NCI-H146 treated with DMSO at 0.1 percent for 48 hours (cell line): ENCODE measurements around the gene ANKRD10.

Source experiments
- DNase-seq: peaks from one replicate; lab custom pipeline; 2025; ENCODE audit not compliant: unreplicated experiment; lab: John Stamatoyannopoulos, UW

The ANKRD10 gene

DNA sequence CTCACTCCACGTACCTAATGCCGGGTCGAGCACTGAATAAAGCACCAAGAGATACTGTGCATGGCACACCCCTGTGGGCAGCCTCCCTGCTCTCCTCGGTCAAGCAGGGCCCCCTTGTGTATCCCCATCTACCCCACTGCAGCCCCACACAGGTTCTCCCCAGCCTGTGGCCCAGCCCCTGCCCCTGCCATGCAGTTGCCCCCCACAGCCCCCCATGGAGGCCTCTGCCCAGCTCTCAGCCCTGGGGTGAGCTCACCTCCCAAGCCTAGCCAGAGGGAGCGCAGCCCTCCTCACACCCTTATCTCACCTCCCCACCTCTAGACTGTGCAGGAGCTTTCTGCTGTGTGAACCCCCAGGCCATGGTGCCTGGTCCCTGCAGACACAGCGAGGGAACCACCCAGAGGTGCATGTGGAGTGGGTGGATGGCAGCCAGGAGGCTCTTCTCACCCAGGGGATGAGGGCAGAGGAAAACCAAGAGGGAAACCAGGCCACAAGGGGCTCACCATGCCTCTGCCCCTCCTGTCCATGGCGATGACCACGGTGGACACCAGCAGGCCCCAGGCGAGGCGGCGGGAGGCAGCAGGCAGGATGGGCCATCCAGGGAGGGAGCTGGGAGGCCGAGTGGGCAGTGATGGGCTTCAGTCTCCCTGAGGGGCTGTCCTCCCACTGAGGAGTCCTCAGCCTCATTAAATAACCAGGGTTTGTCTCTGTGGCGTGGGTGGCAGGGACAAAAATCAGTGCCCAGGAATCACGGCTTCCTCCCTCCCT, 83.2 kb downstream of the ANKRD10 start:
- no peak for DNase-seq

DNA sequence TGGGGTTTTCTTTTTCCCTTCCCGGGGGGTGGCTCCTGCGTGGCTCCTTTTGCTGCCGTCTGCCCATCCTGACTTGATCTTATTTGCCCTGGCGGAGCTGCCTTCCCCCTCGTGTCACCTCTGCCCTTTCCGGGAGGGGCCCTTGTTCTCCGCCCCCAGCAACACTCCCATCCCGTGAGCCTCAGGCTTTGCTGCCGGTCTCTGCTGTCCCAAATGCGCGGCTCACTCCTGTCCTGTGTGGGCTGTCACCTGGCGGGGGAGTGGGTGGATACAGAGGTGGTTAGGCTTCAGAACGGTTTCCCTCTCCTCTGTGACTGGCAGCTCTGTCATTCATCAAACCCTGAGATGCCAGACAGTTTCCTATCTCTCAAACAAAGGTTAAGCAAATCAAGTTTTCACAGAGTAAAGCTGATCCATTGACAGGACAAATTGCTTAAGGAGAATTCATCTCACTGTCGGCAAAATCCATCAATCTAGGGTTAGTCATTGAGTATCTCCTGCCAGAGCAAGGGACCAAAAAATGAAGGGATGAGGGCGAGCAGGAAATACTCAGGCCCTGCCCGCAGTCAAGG, 84.0 kb downstream of the ANKRD10 start:
- no peak for DNase-seq

DNA sequence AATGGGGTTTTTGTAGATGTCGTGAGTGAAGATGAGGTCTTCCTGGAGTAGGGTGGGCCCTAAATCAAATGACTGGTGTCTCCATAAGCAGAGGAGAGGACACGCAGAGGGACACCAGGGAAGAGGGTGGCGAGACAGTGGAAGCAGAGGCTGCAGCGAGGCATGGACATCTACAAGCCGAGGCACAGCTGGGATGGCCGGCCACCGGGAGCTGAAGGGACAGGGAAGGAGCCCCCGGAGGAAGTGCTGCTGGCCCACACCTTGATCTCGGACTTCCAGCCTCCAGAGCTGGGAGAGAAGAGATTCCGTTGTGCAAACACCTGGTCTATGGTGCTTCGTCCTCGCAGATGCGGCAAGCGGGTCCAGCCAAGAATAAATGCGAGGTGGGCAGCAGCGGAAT, 84.5 kb downstream of the ANKRD10 start:
- DNase-seq: no peak

DNA sequence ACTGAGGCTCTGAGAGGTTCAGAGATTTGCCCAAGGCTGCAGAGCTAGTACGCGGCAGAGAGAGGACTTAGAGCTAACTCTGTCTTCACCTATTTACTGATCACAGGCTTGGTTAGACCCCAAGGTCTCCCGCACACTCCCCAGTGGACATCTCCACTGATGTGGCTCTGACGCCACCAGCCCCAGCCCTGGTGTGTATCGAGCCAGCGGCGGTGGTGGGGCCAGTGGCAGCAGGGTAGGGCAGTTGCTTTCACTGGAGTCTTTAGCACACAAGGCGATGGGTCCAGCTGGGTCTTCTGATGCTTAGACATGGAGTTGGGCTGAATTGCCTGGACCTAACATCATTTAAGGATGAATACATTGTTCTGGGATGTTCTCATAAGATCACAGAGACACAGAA, 85.4 kb downstream of the ANKRD10 start:
- DNase-seq: no peak

DNA sequence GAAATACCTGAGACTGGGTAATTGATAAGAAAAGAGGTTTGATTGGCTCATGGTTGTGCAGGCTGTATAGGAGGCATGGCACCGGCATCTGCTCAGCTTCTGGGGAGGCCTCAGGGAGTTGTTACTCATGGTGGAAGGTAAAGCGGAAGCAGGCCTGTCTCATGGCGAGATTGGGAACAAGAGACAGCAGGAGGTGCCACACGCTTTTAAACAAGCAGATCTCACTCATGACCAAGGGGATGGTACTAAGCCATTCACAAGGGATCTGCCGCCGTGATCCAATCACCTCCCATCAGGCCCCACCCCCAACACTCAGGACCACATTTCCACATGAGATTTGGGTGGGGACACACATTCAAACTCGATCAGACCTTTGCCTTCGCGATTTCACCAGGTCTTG, 86.2 kb downstream of the ANKRD10 start:
- DNase-seq: no peak
